ENCODE measurements around the gene SLC4A4. TPM values are rescaled to one million over a fixed set of nuclear protein-coding genes. Genes with fewer than 3 reads are reported as not detected.

The SLC4A4 gene
- total RNA-seq, 1 donor from 2014 or later, result not detected

DNA sequence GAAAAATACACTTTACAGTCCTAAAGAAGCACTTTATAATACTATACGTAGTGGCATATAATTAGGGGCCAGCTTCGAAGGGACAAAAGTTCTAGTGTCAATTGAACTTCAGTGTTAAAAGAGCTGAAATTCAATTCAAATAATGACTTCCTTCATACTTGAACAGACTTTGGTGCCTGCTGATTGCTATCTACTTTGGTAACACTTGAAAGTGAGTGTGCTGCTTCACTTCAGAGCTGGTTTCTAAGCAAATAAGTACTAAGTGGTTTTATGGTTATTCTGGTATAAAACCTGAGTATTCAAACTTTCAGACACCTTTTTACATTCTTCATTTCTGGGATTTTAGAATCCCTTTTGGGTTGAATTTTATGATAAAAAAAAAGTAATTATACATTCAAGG lies 107.0 kb downstream of the SLC4A4 start:
- no peak for DNase-seq

GRCh38 chr4:71446479-71447081 lies 107.8 kb downstream of the SLC4A4 start:
- Mint-ChIP-seq H3K36me3 (ENCODE audit: low read depth) (no peaks in the 10 kb centered on the region), H3K27me3 (no peaks in the 10 kb centered on the region), H3K27ac (no peak overlapping the region), H3K4me1 (no peaks in the 10 kb centered on the region), H3K4me3 (no peak overlapping the region), H3K9me3 (no peaks in the 10 kb centered on the region)
- TF ChIP-seq, protein P1, sequence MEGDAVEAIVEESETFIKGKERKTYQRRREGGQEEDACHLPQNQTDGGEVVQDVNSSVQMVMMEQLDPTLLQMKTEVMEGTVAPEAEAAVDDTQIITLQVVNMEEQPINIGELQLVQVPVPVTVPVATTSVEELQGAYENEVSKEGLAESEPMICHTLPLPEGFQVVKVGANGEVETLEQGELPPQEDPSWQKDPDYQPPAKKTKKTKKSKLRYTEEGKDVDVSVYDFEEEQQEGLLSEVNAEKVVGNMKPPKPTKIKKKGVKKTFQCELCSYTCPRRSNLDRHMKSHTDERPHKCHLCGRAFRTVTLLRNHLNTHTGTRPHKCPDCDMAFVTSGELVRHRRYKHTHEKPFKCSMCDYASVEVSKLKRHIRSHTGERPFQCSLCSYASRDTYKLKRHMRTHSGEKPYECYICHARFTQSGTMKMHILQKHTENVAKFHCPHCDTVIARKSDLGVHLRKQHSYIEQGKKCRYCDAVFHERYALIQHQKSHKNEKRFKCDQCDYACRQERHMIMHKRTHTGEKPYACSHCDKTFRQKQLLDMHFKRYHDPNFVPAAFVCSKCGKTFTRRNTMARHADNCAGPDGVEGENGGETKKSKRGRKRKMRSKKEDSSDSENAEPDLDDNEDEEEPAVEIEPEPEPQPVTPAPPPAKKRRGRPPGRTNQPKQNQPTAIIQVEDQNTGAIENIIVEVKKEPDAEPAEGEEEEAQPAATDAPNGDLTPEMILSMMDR (IDR thresholded peaks at IDR 0.05), result no peak
- POLR2A ChIA-PET, result no interaction called here
- intact Hi-C loops (cut with micrococcal nuclease), result no loop called here
- CTCF ChIA-PET, result no interaction called here
- ATAC-seq (ENCODE audit: low read depth) (no peak), DNase-seq (no peak)

More for the DNA sequence above, 107.0 kb downstream of the SLC4A4 start:
- Mint-ChIP-seq H3K27ac (no peak overlapping the region), H3K27me3 (no peaks in the 10 kb centered on the region), H3K4me3 (no peak overlapping the region), H3K4me1 (no peaks in the 10 kb centered on the region), H3K9me3 (no peaks in the 10 kb centered on the region), H3K36me3 (ENCODE audit: low read depth) (no peaks in the 10 kb centered on the region)
- no peak for ATAC-seq (ENCODE audit: low read depth)
- intact Hi-C loops (cut with micrococcal nuclease), result no loop called here
- TF ChIP-seq, protein P1 (IDR thresholded peaks at IDR 0.05), result no peak
- POLR2A ChIA-PET, result no interaction called here
- CTCF ChIA-PET, result no interaction called here

GRCh38 chr4:71449040-71449439 lies 110.2 kb downstream of the SLC4A4 start:
- Mint-ChIP-seq H3K27ac (no peak overlapping the region), H3K27me3 (no peaks in the 10 kb centered on the region), H3K9me3 (no peaks in the 10 kb centered on the region), H3K4me3 (no peak overlapping the region), H3K36me3 (ENCODE audit: low read depth) (no peaks in the 10 kb centered on the region), H3K4me1 (no peaks in the 10 kb centered on the region)
- POLR2A ChIA-PET, result no interaction called here
- CTCF ChIA-PET, result no interaction called here
- ATAC-seq (ENCODE audit: low read depth), result no peak
- intact Hi-C loops (cut with micrococcal nuclease), result no loop called here
- TF ChIP-seq, protein P1 (IDR thresholded peaks at IDR 0.05), result no peak
- DNase-seq, result no peak

GRCh38 chr4:71449878-71450277 lies 111.1 kb downstream of the SLC4A4 start:
- no peak overlapping the region for H3K27ac Mint-ChIP-seq
- ATAC-seq (ENCODE audit: low read depth), result no peak
- CTCF ChIA-PET, result no interaction called here
- TF ChIP-seq, protein P1 (IDR thresholded peaks at IDR 0.05), result no peak
- POLR2A ChIA-PET, result no interaction called here
- intact Hi-C loops (cut with micrococcal nuclease), result no loop called here
- H3K4me1 Mint-ChIP-seq, result no peaks in the 10 kb centered on the region
- no peaks in the 10 kb centered on the region for H3K9me3 Mint-ChIP-seq
- no peak for DNase-seq
- no peaks in the 10 kb centered on the region for H3K36me3 Mint-ChIP-seq (ENCODE audit: low read depth)
- no peak overlapping the region for H3K4me3 Mint-ChIP-seq
- no peaks in the 10 kb centered on the region for H3K27me3 Mint-ChIP-seq

GRCh38 chr4:71453531-71453930 lies 114.7 kb downstream of the SLC4A4 start:
- no peak overlapping the region for H3K27ac Mint-ChIP-seq
- no peaks in the 10 kb centered on the region for H3K27me3 Mint-ChIP-seq
- no peak overlapping the region for H3K4me3 Mint-ChIP-seq
- ATAC-seq (ENCODE audit: low read depth), result no peak
- H3K9me3 Mint-ChIP-seq, result no peaks in the 10 kb centered on the region
- intact Hi-C loops (cut with micrococcal nuclease), result no loop called here
- no peaks in the 10 kb centered on the region for H3K4me1 Mint-ChIP-seq
- TF ChIP-seq, protein P1 (IDR thresholded peaks at IDR 0.05), result no peak
- POLR2A ChIA-PET, result no interaction called here
- no peak for DNase-seq
- CTCF ChIA-PET, result no interaction called here
- no peaks in the 10 kb centered on the region for H3K36me3 Mint-ChIP-seq (ENCODE audit: low read depth)

Measured in activated B cell treated with CpG ODN at 0.5 μM for 24 hours (primary cell).